HFF-Myc (cell line): ENCODE results near the gene ZMIZ1.

Experiments
- DNase-seq: peaks from one replicate; pipeline ENCODE4 v3.0.0-alpha.2; 2011; ENCODE audit warnings: low read depth; ENCODE audit errors: extremely low read depth
- H3K4me3 ChIP-seq: replicated peaks from 2 replicates; pipeline ENCODE4 v1.5.1; 2011; ENCODE audit warnings: low read depth, mild to moderate bottlenecking, control low read depth, low read length
- CTCF ChIP-seq: IDR thresholded peaks from 2 replicates; pipeline ENCODE4 v1.5.1; 2012; ENCODE audit warnings: mild to moderate bottlenecking, low read depth, low read length, control low read depth; ENCODE audit errors: missing control alignments

The ZMIZ1 gene

DNA sequence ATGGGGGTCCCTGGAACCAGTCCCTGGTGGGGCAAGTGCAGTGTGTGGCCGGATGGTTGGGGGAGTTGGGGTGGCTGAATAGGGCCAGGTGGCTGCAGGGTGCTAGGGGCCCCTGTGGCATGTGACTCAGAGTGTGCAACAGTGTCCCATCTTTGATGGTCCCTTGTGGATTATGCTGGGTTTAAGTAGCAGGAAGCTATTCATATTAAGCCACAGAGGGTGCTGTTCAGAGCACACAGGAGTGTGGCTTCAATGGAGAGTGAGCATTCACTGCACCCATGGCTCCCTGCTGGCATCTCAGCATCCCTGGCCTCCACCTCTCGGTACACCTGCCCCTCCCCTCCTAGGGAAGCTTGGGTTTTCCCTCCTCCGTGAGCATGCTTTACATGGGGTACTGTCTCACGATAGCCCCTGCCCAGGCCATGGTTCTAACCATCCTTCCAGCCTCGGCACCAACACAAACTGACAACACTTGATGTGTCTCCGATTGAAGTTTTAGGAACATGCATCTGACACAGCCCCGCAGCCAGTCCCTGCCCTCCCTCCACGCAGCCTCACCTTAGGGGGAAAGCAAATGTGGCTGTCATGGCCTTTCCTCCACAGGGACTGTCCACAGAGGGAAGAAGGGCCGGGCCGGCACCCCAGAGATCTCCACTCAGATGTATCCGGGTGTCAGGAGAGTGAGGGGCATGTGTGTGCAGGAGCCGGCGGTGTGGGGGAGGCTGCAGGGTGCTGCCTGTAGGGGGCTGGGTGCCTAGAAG lies 248.1 kb downstream of the ZMIZ1 start:
- DNase-seq: no peak
- no peak overlapping the region for H3K4me3 ChIP-seq
- no peak for TF ChIP-seq CTCF

- no peak for DNase-seq
- H3K4me3 ChIP-seq: no peak overlapping the region
- TF ChIP-seq CTCF: no peak
These were observed 249.6 kb downstream of the ZMIZ1 start for GRCh38 chr10:79318369-79318768.

DNA sequence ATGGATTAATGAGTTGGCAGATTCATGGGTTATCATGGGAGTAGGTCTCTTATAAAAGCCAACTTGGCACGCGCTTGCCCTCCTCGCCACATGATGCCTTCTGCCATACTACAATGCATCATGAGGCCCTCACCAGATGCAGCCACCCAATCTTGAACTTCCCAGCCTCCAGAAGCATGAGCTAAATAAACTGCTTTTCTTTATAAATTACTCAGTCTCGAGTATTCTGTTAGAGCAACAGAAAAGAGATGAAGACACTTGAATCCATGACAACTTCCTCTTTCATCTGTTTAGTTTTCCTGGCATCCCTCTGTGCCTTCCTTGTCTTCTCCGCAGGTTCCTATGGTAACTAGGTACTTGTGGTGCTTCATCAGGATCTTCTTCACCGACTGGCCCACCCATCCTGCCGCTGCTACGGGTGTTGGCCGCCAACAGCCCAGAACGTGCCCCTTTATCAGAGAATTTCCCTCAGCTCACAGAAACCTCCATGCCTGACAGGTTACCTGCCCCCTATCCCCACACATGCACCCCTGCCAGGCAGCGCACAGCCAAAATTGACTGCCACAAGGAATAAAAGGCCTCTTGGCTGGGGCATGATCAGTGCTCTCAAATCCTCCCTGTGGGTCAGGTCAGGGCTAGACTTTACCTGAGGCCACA lies 250.5 kb downstream of the ZMIZ1 start:
- H3K4me3 ChIP-seq: no peak overlapping the region
- no peak for DNase-seq
- TF ChIP-seq CTCF: no peak

- no peak for DNase-seq
- no peak for TF ChIP-seq CTCF
- no peak overlapping the region for H3K4me3 ChIP-seq
These were observed 251.6 kb downstream of the ZMIZ1 start for GRCh38 chr10:79320316-79320715.

- H3K4me3 ChIP-seq: no peak overlapping the region
- no peak for TF ChIP-seq CTCF
- no peak for DNase-seq
These were observed 252.2 kb downstream of the ZMIZ1 start for GRCh38 chr10:79320820-79321493.

GRCh38 chr10:79321494-79321882 lies 252.7 kb downstream of the ZMIZ1 start:
- TF ChIP-seq CTCF: no peak
- no peak for DNase-seq
- no peak overlapping the region for H3K4me3 ChIP-seq
